Measurements from ENCODE around the gene ACSM3.

Gene ACSM3

GRCh38 chr16:20807862-20808261, 44.0 kb downstream of the ACSM3 start:
- no peak for DNase-seq

- DNase-seq: no peak
These were observed 48.1 kb downstream of the ACSM3 start for GRCh38 chr16:20811889-20812439.

- no peak for DNase-seq
These were observed 48.7 kb downstream of the ACSM3 start for GRCh38 chr16:20812510-20812909.

- DNase-seq: no peak
These were observed 51.0 kb downstream of the ACSM3 start for GRCh38 chr16:20814784-20815183.

GRCh38 chr16:20818929-20819585, 55.2 kb downstream of the ACSM3 start:
- DNase-seq: no peak

GRCh38 chr16:20821682-20822081, 57.9 kb downstream of the ACSM3 start:
- no peak for DNase-seq

- DNase-seq: no peak
These were observed 58.9 kb downstream of the ACSM3 start for GRCh38 chr16:20822521-20823325.

- DNase-seq: no peak
These were observed 62.3 kb downstream of the ACSM3 start for GRCh38 chr16:20826039-20826566.

GRCh38 chr16:20829536-20829935, 65.7 kb downstream of the ACSM3 start:
- no peak for DNase-seq

GRCh38 chr16:20830372-20830771, 66.6 kb downstream of the ACSM3 start:
- no peak for DNase-seq

- DNase-seq: no peak
These were observed 69.3 kb downstream of the ACSM3 start for GRCh38 chr16:20833086-20833485.

GRCh38 chr16:20838240-20838639, 74.4 kb downstream of the ACSM3 start:
- no peak for DNase-seq

- DNase-seq: no peak
These were observed 75.7 kb downstream of the ACSM3 start for GRCh38 chr16:20839504-20839903.

- DNase-seq: no peak
These were observed 80.2 kb downstream of the ACSM3 start for GRCh38 chr16:20844054-20844453.

GRCh38 chr16:20844588-20844987, 80.8 kb downstream of the ACSM3 start:
- no peak for DNase-seq

GRCh38 chr16:20846030-20846429, 82.2 kb downstream of the ACSM3 start:
- no peak for DNase-seq

- DNase-seq: no peak
These were observed 82.7 kb downstream of the ACSM3 start for GRCh38 chr16:20846551-20846950.
